ENCODE measurements around the gene ZNF763.

DNA sequence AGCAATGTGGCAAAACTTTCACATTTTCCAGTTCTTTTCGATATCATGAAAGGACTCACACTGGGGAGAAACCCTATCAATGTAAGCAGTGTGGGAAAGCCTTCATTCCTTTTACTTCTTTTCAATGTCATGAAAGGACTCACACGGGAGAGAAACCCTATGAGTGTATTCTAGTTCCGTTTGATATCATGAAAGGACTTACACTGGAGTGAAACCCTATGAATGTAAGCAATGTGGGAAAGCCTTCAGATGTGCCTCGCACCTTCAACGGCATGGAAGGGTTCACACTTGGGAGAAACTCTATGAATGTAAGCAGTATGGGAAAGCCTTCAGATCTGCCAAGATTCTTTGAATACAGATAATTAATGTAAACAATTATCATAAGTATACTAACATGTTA lies 14.5 kb upstream of the ZNF763 start:
- TF ChIP-seq, protein P1, sequence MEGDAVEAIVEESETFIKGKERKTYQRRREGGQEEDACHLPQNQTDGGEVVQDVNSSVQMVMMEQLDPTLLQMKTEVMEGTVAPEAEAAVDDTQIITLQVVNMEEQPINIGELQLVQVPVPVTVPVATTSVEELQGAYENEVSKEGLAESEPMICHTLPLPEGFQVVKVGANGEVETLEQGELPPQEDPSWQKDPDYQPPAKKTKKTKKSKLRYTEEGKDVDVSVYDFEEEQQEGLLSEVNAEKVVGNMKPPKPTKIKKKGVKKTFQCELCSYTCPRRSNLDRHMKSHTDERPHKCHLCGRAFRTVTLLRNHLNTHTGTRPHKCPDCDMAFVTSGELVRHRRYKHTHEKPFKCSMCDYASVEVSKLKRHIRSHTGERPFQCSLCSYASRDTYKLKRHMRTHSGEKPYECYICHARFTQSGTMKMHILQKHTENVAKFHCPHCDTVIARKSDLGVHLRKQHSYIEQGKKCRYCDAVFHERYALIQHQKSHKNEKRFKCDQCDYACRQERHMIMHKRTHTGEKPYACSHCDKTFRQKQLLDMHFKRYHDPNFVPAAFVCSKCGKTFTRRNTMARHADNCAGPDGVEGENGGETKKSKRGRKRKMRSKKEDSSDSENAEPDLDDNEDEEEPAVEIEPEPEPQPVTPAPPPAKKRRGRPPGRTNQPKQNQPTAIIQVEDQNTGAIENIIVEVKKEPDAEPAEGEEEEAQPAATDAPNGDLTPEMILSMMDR (IDR thresholded peaks at IDR 0.05; ENCODE audit: low read depth, low read length, missing input control) = no peak
- TF ChIP-seq SP1 (IDR thresholded peaks at IDR 0.05) = no peak
- no peak for TF ChIP-seq YY1 (IDR thresholded peaks at IDR 0.05)
- TF ChIP-seq, protein P2, sequence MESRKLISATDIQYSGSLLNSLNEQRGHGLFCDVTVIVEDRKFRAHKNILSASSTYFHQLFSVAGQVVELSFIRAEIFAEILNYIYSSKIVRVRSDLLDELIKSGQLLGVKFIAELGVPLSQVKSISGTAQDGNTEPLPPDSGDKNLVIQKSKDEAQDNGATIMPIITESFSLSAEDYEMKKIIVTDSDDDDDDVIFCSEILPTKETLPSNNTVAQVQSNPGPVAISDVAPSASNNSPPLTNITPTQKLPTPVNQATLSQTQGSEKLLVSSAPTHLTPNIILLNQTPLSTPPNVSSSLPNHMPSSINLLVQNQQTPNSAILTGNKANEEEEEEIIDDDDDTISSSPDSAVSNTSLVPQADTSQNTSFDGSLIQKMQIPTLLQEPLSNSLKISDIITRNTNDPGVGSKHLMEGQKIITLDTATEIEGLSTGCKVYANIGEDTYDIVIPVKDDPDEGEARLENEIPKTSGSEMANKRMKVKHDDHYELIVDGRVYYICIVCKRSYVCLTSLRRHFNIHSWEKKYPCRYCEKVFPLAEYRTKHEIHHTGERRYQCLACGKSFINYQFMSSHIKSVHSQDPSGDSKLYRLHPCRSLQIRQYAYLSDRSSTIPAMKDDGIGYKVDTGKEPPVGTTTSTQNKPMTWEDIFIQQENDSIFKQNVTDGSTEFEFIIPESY (IDR thresholded peaks at IDR 0.05) = no peak
- TF ChIP-seq, protein P3, sequence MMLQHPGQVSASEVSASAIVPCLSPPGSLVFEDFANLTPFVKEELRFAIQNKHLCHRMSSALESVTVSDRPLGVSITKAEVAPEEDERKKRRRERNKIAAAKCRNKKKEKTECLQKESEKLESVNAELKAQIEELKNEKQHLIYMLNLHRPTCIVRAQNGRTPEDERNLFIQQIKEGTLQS (IDR thresholded peaks at IDR 0.05) = no peak
- TF ChIP-seq, protein P4, sequence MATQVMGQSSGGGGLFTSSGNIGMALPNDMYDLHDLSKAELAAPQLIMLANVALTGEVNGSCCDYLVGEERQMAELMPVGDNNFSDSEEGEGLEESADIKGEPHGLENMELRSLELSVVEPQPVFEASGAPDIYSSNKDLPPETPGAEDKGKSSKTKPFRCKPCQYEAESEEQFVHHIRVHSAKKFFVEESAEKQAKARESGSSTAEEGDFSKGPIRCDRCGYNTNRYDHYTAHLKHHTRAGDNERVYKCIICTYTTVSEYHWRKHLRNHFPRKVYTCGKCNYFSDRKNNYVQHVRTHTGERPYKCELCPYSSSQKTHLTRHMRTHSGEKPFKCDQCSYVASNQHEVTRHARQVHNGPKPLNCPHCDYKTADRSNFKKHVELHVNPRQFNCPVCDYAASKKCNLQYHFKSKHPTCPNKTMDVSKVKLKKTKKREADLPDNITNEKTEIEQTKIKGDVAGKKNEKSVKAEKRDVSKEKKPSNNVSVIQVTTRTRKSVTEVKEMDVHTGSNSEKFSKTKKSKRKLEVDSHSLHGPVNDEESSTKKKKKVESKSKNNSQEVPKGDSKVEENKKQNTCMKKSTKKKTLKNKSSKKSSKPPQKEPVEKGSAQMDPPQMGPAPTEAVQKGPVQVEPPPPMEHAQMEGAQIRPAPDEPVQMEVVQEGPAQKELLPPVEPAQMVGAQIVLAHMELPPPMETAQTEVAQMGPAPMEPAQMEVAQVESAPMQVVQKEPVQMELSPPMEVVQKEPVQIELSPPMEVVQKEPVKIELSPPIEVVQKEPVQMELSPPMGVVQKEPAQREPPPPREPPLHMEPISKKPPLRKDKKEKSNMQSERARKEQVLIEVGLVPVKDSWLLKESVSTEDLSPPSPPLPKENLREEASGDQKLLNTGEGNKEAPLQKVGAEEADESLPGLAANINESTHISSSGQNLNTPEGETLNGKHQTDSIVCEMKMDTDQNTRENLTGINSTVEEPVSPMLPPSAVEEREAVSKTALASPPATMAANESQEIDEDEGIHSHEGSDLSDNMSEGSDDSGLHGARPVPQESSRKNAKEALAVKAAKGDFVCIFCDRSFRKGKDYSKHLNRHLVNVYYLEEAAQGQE (IDR thresholded peaks at IDR 0.05) = no peak
- TF ChIP-seq TAF1 (conservative IDR thresholded peaks at IDR 0.05) = no peak
- no peak for TF ChIP-seq FOXA1 (IDR thresholded peaks at IDR 0.05)
- TF ChIP-seq HNF4A (conservative IDR thresholded peaks at IDR 0.05) = no peak
